CD4-positive, alpha-beta T cell treated with Interleukin-21 for 1 hour (primary cell): Measurements from ENCODE around the gene SPTBN2.
A peak's percentile ranks its signal among the peaks of the same experiment; 100 is the strongest.
"Not testable (repeated sequence)": the region's sequence is repeated elsewhere in the genome, so short reads cannot be mapped to it uniquely, and the experiment has no call there.

Experiments used
- DNase-seq: peaks from one replicate; pipeline ENCODE4 v3.0.0-alpha.2; 2020

SPTBN2 gene

GRCh38 chr11:66684635-66685034 is 44.4 kb downstream of the SPTBN2 start:
- DNase-seq: no peak

GRCh38 chr11:66683877-66684276 is 45.1 kb downstream of the SPTBN2 start:
- DNase-seq: no peak

- DNase-seq: no peak
Measured at GRCh38 chr11:66680966-66681645, 47.9 kb downstream of the SPTBN2 start.

- DNase-seq: peak; percentile 98
Measured at GRCh38 chr11:66677599-66678375, 51.2 kb downstream of the SPTBN2 start, which contains the start of gene RBM4B. Gene RBM4B, minus strand, starts transcription at chr11:66677887. Its CDS starts 808 bp downstream, at chr11:66677079.

- DNase-seq: no peak
Measured at GRCh38 chr11:66676931-66677598, 52.0 kb downstream of the SPTBN2 start.

- no peak for DNase-seq
Measured at GRCh38 chr11:66676282-66676919, 52.6 kb downstream of the SPTBN2 start.

GRCh38 chr11:66674964-66675602 is 53.9 kb downstream of the SPTBN2 start:
- DNase-seq: no peak

- no peak for DNase-seq
Measured at GRCh38 chr11:66670816-66671215, 58.2 kb downstream of the SPTBN2 start.

GRCh38 chr11:66665369-66665768 is 63.6 kb downstream of the SPTBN2 start:
- no peak for DNase-seq

- DNase-seq: no peak
Measured at GRCh38 chr11:66663741-66664296, 65.2 kb downstream of the SPTBN2 start.

- no peak for DNase-seq
Measured at GRCh38 chr11:66659763-66660162, 69.3 kb downstream of the SPTBN2 start.

GRCh38 chr11:66653123-66653522 is 75.9 kb downstream of the SPTBN2 start:
- no peak for DNase-seq

- no peak for DNase-seq
Measured at GRCh38 chr11:66652651-66653050, 76.4 kb downstream of the SPTBN2 start.

- no peak for DNase-seq
Measured at GRCh38 chr11:66651016-66651415, 78.0 kb downstream of the SPTBN2 start.

- DNase-seq: no peak
Measured at GRCh38 chr11:66649903-66650302, 79.1 kb downstream of the SPTBN2 start.

- no peak for DNase-seq
Measured at GRCh38 chr11:66646828-66647227, 82.2 kb downstream of the SPTBN2 start.

GRCh38 chr11:66643745-66644437 is 85.1 kb downstream of the SPTBN2 start:
- no peak for DNase-seq

GRCh38 chr11:66641834-66642233 is 87.2 kb downstream of the SPTBN2 start:
- DNase-seq: no peak

- DNase-seq: not testable (repeated sequence)
Measured at GRCh38 chr11:66639814-66640340, 89.1 kb downstream of the SPTBN2 start.

- DNase-seq: peak; percentile 65
Measured at GRCh38 chr11:66639066-66639813, 89.8 kb downstream of the SPTBN2 start.
